Retinal pigment epithelial cell (primary cell): Measurements from ENCODE around the gene PHF23.
A peak's percentile ranks its signal among the peaks of the same experiment; 100 is the strongest.

Experiments used
- DNase-seq: peaks from one replicate; pipeline ENCODE4 v3.0.0-alpha.2; 2010; ENCODE audit warnings: low read depth
- H3K4me3 ChIP-seq: 2 replicates; pipeline ENCODE4 v1.5.1; 2011; ENCODE audit warnings: mild to moderate bottlenecking, low read length, control low read depth, moderate library complexity
- TF ChIP-seq, protein P1 (sequence below): conservative IDR thresholded peaks from 2 replicates; pipeline ENCODE4 v1.5.1; 2011; ENCODE audit warnings: low read depth, low read length, control low read depth, inconsistent platforms

The PHF23 gene

DNA sequence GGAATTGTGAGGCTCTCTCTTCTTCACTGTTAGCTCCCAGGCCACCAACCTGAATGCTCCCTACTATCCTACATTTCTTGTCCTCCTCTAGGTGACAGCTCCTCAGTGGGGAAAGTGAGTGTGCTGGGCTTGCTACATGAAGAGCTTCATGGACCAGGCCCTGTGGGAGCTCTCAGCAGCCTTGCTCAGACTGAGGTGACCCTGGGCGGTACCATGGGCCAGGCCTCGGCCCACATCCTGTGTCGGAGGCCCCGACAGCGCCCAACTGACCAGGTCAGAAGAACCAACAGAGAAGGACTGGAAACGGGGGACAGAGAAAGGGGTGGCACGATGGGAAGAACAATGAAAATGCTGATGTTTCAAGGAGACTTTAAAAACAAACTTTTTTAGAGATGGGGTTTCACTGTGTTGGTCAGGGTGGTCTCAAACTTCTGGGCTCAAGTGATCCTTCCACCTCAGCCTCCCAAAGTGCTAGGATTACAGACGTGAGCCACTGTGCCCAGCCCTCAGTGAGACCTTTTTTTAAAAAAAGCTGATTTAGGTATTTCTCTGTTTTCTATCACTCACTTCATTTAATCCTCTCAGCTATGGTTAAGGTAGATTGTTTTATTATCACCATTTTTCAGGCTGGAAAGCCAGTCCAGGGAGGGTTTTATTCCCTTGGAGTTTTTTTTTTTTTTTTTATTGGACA, 17.7 kb upstream of the PHF23 start:
- TF ChIP-seq, protein P1, sequence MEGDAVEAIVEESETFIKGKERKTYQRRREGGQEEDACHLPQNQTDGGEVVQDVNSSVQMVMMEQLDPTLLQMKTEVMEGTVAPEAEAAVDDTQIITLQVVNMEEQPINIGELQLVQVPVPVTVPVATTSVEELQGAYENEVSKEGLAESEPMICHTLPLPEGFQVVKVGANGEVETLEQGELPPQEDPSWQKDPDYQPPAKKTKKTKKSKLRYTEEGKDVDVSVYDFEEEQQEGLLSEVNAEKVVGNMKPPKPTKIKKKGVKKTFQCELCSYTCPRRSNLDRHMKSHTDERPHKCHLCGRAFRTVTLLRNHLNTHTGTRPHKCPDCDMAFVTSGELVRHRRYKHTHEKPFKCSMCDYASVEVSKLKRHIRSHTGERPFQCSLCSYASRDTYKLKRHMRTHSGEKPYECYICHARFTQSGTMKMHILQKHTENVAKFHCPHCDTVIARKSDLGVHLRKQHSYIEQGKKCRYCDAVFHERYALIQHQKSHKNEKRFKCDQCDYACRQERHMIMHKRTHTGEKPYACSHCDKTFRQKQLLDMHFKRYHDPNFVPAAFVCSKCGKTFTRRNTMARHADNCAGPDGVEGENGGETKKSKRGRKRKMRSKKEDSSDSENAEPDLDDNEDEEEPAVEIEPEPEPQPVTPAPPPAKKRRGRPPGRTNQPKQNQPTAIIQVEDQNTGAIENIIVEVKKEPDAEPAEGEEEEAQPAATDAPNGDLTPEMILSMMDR: no peak
- DNase-seq: no peak
- no peak overlapping the region for H3K4me3 ChIP-seq

DNA sequence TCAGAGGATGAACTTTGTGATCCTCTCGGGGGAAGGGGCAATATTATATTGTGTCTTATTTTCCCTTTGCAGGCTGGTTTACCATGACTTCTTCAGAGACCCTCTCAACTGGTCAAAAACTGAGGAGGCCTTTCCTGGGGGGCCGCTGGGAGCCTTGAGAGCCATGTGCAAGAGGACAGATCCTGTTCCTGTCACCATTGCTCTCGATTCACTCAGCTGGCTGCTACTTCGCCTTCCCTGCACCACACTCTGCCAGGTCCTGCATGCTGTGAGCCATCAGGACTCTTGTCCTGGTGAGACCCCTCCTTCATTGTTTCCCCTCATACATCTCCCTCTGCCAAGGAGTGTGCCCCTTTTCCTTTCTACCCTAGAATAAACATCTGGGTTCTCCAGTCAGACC, 15.3 kb upstream of the PHF23 start:
- no peak for DNase-seq
- TF ChIP-seq, protein P1: no peak
- H3K4me3 ChIP-seq: no peak overlapping the region

GRCh38 chr17:7253082-7253481, 13.8 kb upstream of the PHF23 start:
- peak overlapping the region; percentile 89 for H3K4me3 ChIP-seq
- DNase-seq: no peak
- TF ChIP-seq, protein P1: no peak

- peak within 1 kb of the TSS; percentile 89 for H3K4me3 ChIP-seq
- peak; percentile 78 for DNase-seq
- TF ChIP-seq, protein P1: no peak
Observed at GRCh38 chr17:7252176-7253043, 13.2 kb upstream of the PHF23 start, which contains the start of gene ELP5. Gene ELP5, plus strand, starts transcription at chr17:7252215. Its CDS starts 336 bp downstream, at chr17:7252551.

GRCh38 chr17:7251661-7252175, 12.5 kb upstream of the PHF23 start, which contains the start of gene CTDNEP1:
Gene CTDNEP1, minus strand, starts transcription at chr17:7251734. Its CDS starts 438 bp downstream, at chr17:7251296.
- H3K4me3 ChIP-seq: peak within 1 kb of the TSS; percentile 89
- TF ChIP-seq, protein P1: no peak
- peak; percentile 99 for DNase-seq

DNA sequence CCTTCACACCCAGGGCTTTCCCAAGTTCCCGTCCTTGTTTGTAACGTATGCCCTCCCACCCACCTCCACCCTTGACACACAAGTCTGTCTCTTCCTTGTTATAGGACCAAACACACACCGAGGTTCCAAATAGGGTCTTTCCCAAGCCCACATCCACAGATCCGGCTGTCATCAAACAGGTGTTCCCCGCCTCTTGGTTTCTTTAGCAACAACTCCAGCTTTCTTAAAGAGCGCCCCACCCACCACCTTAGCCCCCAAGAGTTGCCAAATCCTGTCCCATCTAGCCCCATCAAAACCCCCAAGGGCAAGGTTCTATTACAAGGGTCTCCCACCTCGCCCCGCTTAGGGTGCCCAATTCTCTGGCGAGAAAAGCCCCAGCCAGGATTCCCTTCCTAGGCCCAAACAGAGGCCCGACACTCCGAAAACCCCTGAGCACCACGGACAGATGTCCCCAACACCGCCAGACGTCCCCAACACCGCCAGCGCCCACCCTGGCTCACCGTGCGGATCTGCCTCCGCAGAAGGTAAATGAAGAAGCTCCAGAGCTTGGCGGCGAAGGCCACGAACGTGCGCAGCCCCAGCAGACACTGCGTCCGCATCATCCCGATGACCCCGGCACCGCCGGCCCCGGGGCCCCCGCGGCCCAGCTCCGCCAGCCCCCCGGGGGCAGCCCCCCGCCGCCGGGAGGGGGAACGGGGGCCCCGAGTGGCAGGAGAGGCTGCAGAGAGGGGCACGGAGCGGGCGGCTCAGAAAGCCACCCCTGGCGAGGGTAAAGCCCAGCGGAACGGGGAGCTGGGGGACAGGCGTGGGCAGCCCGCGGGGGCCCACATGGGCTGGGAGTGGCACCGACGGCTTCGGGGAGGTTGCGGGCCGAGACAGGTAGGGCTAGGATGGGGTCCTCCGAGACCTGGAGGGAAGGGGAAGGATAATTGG, 11.7 kb upstream of the PHF23 start:
- peak overlapping the region; percentile 89 for H3K4me3 ChIP-seq
- DNase-seq: no peak
- TF ChIP-seq, protein P1: no peak
